H9 (cell line): Measurements from ENCODE around the gene SP8. TPM values are rescaled to one million over a fixed set of nuclear protein-coding genes. Genes with fewer than 3 reads are reported as not detected.

Source experiments
- DNase-seq: peaks from one replicate; pipeline ENCODE4 v3.0.0-alpha.2; 2017
- H2AFZ ChIP-seq: one replicate; pipeline ENCODE4 v1.6.1; 2013; ENCODE audit warnings: mild to moderate bottlenecking, low read length, control low read depth, moderate library complexity
- H2AK5ac ChIP-seq: 2 replicates; pipeline ENCODE4 v1.6.1; 2013; ENCODE audit warnings: low read length, control low read depth, mixed read lengths; ENCODE audit not compliant: insufficient read length
- H2BK120ac ChIP-seq: one replicate; pipeline ENCODE4 v1.6.1; 2013; ENCODE audit warnings: low read depth, mild to moderate bottlenecking, low read length, control low read depth, inconsistent platforms; ENCODE audit not compliant: poor library complexity, severe bottlenecking
- H2BK12ac ChIP-seq: 2 replicates; pipeline ENCODE4 v1.6.1; 2013; ENCODE audit warnings: low read length, control low read depth, mixed read lengths, low read depth; ENCODE audit not compliant: insufficient read length
- H2BK15ac ChIP-seq: 2 replicates; pipeline ENCODE4 v1.6.1; 2013; ENCODE audit warnings: low read depth, low read length, control low read depth
- H2BK20ac ChIP-seq: one replicate; pipeline ENCODE4 v1.6.1; 2013; ENCODE audit warnings: low read depth, mild to moderate bottlenecking, low read length, control low read depth, inconsistent platforms; ENCODE audit not compliant: poor library complexity, severe bottlenecking
- H2BK5ac ChIP-seq: 2 replicates; pipeline ENCODE4 v1.6.1; 2013; ENCODE audit warnings: low read length, control low read depth, mixed read lengths; ENCODE audit not compliant: insufficient read length
- H3K14ac ChIP-seq: 2 replicates; pipeline ENCODE4 v1.6.1; 2013; ENCODE audit warnings: low read length, control low read depth; ENCODE audit not compliant: insufficient read depth
- H3K18ac ChIP-seq: 2 replicates; pipeline ENCODE4 v1.6.1; 2013; ENCODE audit warnings: low read depth, mild to moderate bottlenecking, mixed read lengths, low read length, control low read depth; ENCODE audit not compliant: insufficient read length
- H3K23ac ChIP-seq: 2 replicates; pipeline ENCODE4 v1.6.1; 2013; ENCODE audit warnings: low read length, control low read depth, mixed read lengths, low read depth; ENCODE audit not compliant: insufficient read length
- H3K23me2 ChIP-seq: 2 replicates; pipeline ENCODE4 v1.6.1; 2013; ENCODE audit warnings: low read depth, mild to moderate bottlenecking, mixed read lengths, low read length, control low read depth; ENCODE audit not compliant: insufficient read length, poor library complexity, severe bottlenecking
- H3K27ac ChIP-seq: 2 replicates; pipeline ENCODE4 v1.5.1; 2013; ENCODE audit warnings: low read length, control low read depth, mixed read lengths, low read depth; ENCODE audit not compliant: insufficient read length
- H3K27me3 ChIP-seq: 2 replicates; pipeline ENCODE4 v1.6.1; 2013; ENCODE audit warnings: low read length, control low read depth, inconsistent platforms; ENCODE audit not compliant: insufficient read depth
- H3K4ac ChIP-seq: 2 replicates; pipeline ENCODE4 v1.6.1; 2013; ENCODE audit warnings: low read depth, mild to moderate bottlenecking, control low read depth, inconsistent platforms, low read length, moderate library complexity
- H3K4me1 ChIP-seq: 2 replicates; pipeline ENCODE4 v1.6.1; 2013; ENCODE audit warnings: low read length, control low read depth, inconsistent platforms; ENCODE audit not compliant: insufficient read depth
- H3K4me2 ChIP-seq: 2 replicates; pipeline ENCODE4 v1.6.1; 2013; ENCODE audit warnings: low read length, control low read depth, mixed read lengths; ENCODE audit not compliant: insufficient read length, insufficient read depth
- H3K56ac ChIP-seq: 2 replicates; pipeline ENCODE4 v1.6.1; 2013; ENCODE audit warnings: low read depth, mild to moderate bottlenecking, mixed read lengths, low read length, control low read depth; ENCODE audit not compliant: insufficient read length
- H3K79me1 ChIP-seq: 2 replicates; pipeline ENCODE4 v1.6.1; 2013; ENCODE audit warnings: low read depth, mild to moderate bottlenecking, moderate library complexity, low read length, control low read depth, inconsistent platforms; ENCODE audit not compliant: insufficient read depth, poor library complexity, severe bottlenecking
- H3K79me2 ChIP-seq: 2 replicates; pipeline ENCODE4 v1.6.1; 2013; ENCODE audit warnings: low read length, control low read depth, inconsistent platforms; ENCODE audit not compliant: insufficient read depth
- H3K9ac ChIP-seq: 2 replicates; pipeline ENCODE4 v1.6.1; 2013; ENCODE audit warnings: low read length, control low read depth, mixed read lengths; ENCODE audit not compliant: insufficient read length; ENCODE audit errors: extremely low read depth
- H3K9me3 ChIP-seq: one replicate; pipeline ENCODE4 v1.6.1; 2013; ENCODE audit warnings: low read depth, low read length, inconsistent platforms; ENCODE audit not compliant: control insufficient read depth
- H3T11ph ChIP-seq: one replicate; pipeline ENCODE4 v1.6.1; 2013; ENCODE audit warnings: mild to moderate bottlenecking, low read length, control low read depth, inconsistent platforms
- H4K20me1 ChIP-seq: one replicate; pipeline ENCODE4 v1.6.1; 2013; ENCODE audit not compliant: control insufficient read depth, insufficient read length, insufficient read depth
- H4K5ac ChIP-seq: 2 replicates; pipeline ENCODE4 v1.6.1; 2013; ENCODE audit warnings: low read depth, mild to moderate bottlenecking, mixed read lengths, low read length, control low read depth; ENCODE audit not compliant: insufficient read length
- H4K8ac ChIP-seq: replicated peaks from 2 replicates; pipeline ENCODE4 v1.6.1; 2013; ENCODE audit warnings: low read length, control low read depth, mixed read lengths, low read depth; ENCODE audit not compliant: insufficient read length
- H4K91ac ChIP-seq: 2 replicates; pipeline ENCODE4 v1.6.1; 2013; ENCODE audit warnings: low read depth, mild to moderate bottlenecking, moderate library complexity, mixed read lengths, low read length, control low read depth; ENCODE audit not compliant: insufficient read length
- H3K27ac Mint-ChIP-seq, 3 experiments: 2 replicates in 2 of 3; 3 replicates in 1 of 3; pipeline ENCODE4 v1.8.0; 2020 to 2021; ENCODE audit warnings: mixed read lengths in 3 of 3, mild to moderate bottlenecking in 1 of 3, moderate library complexity in 1 of 3
- H3K27me3 Mint-ChIP-seq: 2 replicates; pipeline ENCODE4 v1.8.0; 2021; ENCODE audit warnings: low read depth, mild to moderate bottlenecking, moderate library complexity, mixed read lengths
- H3K36me3 Mint-ChIP-seq, 3 experiments: 2 replicates in 2 of 3; 3 replicates in 1 of 3; pipeline ENCODE4 v1.8.0; 2020 to 2021; ENCODE audit warnings: low read depth in 3 of 3, mixed read lengths in 3 of 3; ENCODE audit not compliant: insufficient read depth in 1 of 3
- H3K4me1 Mint-ChIP-seq, 2 experiments: 2 replicates each; pipeline ENCODE4 v1.8.0; 2020; ENCODE audit warnings: mixed read lengths in 2 of 2
- H3K4me3 Mint-ChIP-seq, 2 experiments: 2 replicates in 1 of 2; 3 replicates in 1 of 2; pipeline ENCODE4 v1.8.0; 2020 to 2021; ENCODE audit warnings: mild to moderate bottlenecking in 2 of 2, mixed read lengths in 2 of 2, moderate library complexity in 1 of 2
- H3K9me3 Mint-ChIP-seq, 2 experiments: 2 replicates in 1 of 2; 3 replicates in 1 of 2; pipeline ENCODE4 v1.8.0; 2020; ENCODE audit warnings: mild to moderate bottlenecking in 2 of 2, mixed read lengths in 2 of 2, moderate library complexity in 1 of 2
- WGBS: extraction: QIAGEN DNeasy Blood & Tissue Kit; methylation state at CpG from one replicate; pipeline ENCODE4 v1.1.7; 2013; ENCODE audit warnings: missing lambda C conversion rate, low lambda C conversion rate, mixed read lengths; ENCODE audit not compliant: insufficient read length; ENCODE audit errors: extremely low coverage; 5-methylcytosine and 5-hydroxymethylcytosine counted together
- total RNA-seq: library from RNA; stranded (reverse); gene quantifications from 2 replicates; pipeline ENCODE4 v1.2.1, GENCODE V29; 2021
- TF ChIP-seq, protein P1 (sequence below): fragments of 200-600 bp; sonication (generic); conservative IDR thresholded peaks from 3 replicates; pipeline ENCODE4 v1.8.0; 2021; ENCODE audit warnings: antibody characterized with exemption, mild to moderate bottlenecking

The SP8 gene
- total RNA-seq, 1 experiment from 2014 or later = 3.5 TPM

DNA sequence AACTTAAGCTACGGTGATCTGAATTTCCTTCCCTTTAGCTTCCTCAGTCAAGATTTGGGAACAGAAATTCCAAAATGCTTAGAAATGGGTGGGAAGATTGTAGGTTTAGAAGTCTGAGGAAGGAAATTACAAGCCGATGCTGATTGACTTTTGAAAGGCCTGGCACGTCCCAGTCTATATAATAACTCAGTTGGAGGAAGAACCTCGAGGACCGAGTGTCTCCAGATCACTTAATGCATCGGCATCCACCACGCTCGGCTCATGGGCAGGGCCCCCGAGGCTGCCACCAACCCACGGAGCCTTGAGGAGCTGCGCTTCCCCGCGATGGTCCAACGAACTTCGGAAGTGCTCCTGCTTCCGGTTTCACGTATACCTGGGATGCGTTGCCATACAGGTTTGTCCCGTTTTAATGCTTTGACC, 10.4 kb upstream of the SP8 start:
- Histone ChIP-seq H3K23me2 (peaks cover 17% of the 10 kb centered on the region), H2BK5ac (no peak overlapping the region), H4K8ac (no peak overlapping the region), H3T11ph (no peak overlapping the region), H2BK12ac (no peak overlapping the region), H3K27me3 (peaks cover 27% of the 10 kb centered on the region), H3K27ac (no peak overlapping the region), H2AK5ac (no peak overlapping the region), H3K4me1 (peaks cover 7% of the 10 kb centered on the region), H4K20me1 (no peaks in the 10 kb centered on the region), H2BK15ac (no peak overlapping the region; the same call in 1 of the 2 replicates), H2BK20ac (no peak overlapping the region), H3K4me2 (peak overlapping the region; percentile 98), H3K79me2 (peaks cover 2% of the 10 kb centered on the region; the same call in 1 of the 2 replicates), H3K23ac (no peak overlapping the region), H2BK120ac (no peak overlapping the region), H4K5ac (no peak overlapping the region), H3K14ac (no peak overlapping the region), H3K56ac (no peak overlapping the region), H3K9me3 (no peaks in the 10 kb centered on the region), H4K91ac (no peak overlapping the region), H3K9ac (peak overlapping the region; percentile 16), H2AFZ (no peak overlapping the region), H3K4ac (no peak overlapping the region), H3K79me1 (no peaks in the 10 kb centered on the region), H3K18ac (no peak overlapping the region)
- DNase-seq = no peak
- no CpG with 5 or more reads among the region's 19 CpGs for WGBS
- no peaks in the 10 kb centered on the region for H3K36me3 Mint-ChIP-seq
- TF ChIP-seq, protein P1, sequence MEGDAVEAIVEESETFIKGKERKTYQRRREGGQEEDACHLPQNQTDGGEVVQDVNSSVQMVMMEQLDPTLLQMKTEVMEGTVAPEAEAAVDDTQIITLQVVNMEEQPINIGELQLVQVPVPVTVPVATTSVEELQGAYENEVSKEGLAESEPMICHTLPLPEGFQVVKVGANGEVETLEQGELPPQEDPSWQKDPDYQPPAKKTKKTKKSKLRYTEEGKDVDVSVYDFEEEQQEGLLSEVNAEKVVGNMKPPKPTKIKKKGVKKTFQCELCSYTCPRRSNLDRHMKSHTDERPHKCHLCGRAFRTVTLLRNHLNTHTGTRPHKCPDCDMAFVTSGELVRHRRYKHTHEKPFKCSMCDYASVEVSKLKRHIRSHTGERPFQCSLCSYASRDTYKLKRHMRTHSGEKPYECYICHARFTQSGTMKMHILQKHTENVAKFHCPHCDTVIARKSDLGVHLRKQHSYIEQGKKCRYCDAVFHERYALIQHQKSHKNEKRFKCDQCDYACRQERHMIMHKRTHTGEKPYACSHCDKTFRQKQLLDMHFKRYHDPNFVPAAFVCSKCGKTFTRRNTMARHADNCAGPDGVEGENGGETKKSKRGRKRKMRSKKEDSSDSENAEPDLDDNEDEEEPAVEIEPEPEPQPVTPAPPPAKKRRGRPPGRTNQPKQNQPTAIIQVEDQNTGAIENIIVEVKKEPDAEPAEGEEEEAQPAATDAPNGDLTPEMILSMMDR = no peak
- H3K4me1 Mint-ChIP-seq = peaks cover 61 to 73% of the 10 kb centered on the region in 2 experiments
- no peaks in the 10 kb centered on the region; a peak in 2 of 5 replicates for H3K9me3 Mint-ChIP-seq
- peaks cover 48% of the 10 kb centered on the region for H3K27me3 Mint-ChIP-seq
- H3K27ac Mint-ChIP-seq = peak overlapping the region in 1 of 3 experiments; percentile 31; a peak in 1 of 7 replicates
- H3K4me3 Mint-ChIP-seq = peak overlapping the region; percentile 85 to 97
